ENCODE measurements around the gene COL1A1. TPM values are rescaled to one million over a fixed set of nuclear protein-coding genes. Genes with fewer than 3 reads are reported as not detected.

COL1A1 gene
- total RNA-seq, 2 experiments from 2014 or later: not detected

GRCh38 chr17:50171371-50172071, 29.9 kb downstream of the COL1A1 start:
- Histone ChIP-seq H3K9me3 (ENCODE audit: low read length) (no peaks in the 10 kb centered on the region), H3K4me3 (ENCODE audit: low read depth, low read length, poor library complexity, severe bottlenecking) (no peak overlapping the region), H3K4me1 (ENCODE audit: insufficient read depth, low read length, poor library complexity, severe bottlenecking) (peaks cover 17% of the 10 kb centered on the region), H3K36me3 (ENCODE audit: insufficient read depth, low read length) (no peaks in the 10 kb centered on the region), H3K27ac (ENCODE audit: low read depth, low read length, poor library complexity, severe bottlenecking) (no peak overlapping the region), H2AFZ (ENCODE audit: low read length) (no peak overlapping the region), H3K79me2 (ENCODE audit: insufficient read depth, low read depth, low read length) (no peaks in the 10 kb centered on the region), H3K4me2 (ENCODE audit: low read length) (no peak overlapping the region), H3K9me2 (ENCODE audit: insufficient read depth, low read length) (no peaks in the 10 kb centered on the region), H4K20me1 (ENCODE audit: insufficient read depth, low read length) (no peaks in the 10 kb centered on the region)
- no peak for DNase-seq (ENCODE audit: low spot score)
- POLR2A ChIA-PET: no interaction called here
- intact Hi-C loops (cut with micrococcal nuclease; ENCODE audit: unreplicated experiment): no loop called here
- BruUV-seq (replicated peaks): no TSS peak
- no peak for TF ChIP-seq EZH2phosphoT487 (IDR thresholded peaks at IDR 0.05; ENCODE audit: borderline replicate concordance, low read depth, low read length)
- CTCF ChIA-PET (ENCODE audit: unreplicated experiment): no interaction called here

GRCh38 chr17:50170662-50171370, 30.6 kb downstream of the COL1A1 start:
- no TSS peak for BruUV-seq (replicated peaks)
- peaks cover 17% of the 10 kb centered on the region for H3K4me1 ChIP-seq (ENCODE audit: insufficient read depth, low read length, poor library complexity, severe bottlenecking)
- H2AFZ ChIP-seq (ENCODE audit: low read length): no peak overlapping the region
- no peaks in the 10 kb centered on the region for H3K36me3 ChIP-seq (ENCODE audit: insufficient read depth, low read length)
- no peak for DNase-seq (ENCODE audit: low spot score)
- H3K4me3 ChIP-seq (ENCODE audit: low read depth, low read length, poor library complexity, severe bottlenecking): no peak overlapping the region
- H4K20me1 ChIP-seq (ENCODE audit: insufficient read depth, low read length): no peaks in the 10 kb centered on the region
- H3K9me3 ChIP-seq (ENCODE audit: low read length): no peaks in the 10 kb centered on the region
- ChIA-PET POLR2A (no interaction called here), CTCF (ENCODE audit: unreplicated experiment) (no interaction called here)
- intact Hi-C loops (cut with micrococcal nuclease; ENCODE audit: unreplicated experiment): no loop called here
- H3K79me2 ChIP-seq (ENCODE audit: insufficient read depth, low read depth, low read length): no peaks in the 10 kb centered on the region
- no peaks in the 10 kb centered on the region for H3K9me2 ChIP-seq (ENCODE audit: insufficient read depth, low read length)
- H3K4me2 ChIP-seq (ENCODE audit: low read length): no peak overlapping the region
- H3K27ac ChIP-seq (ENCODE audit: low read depth, low read length, poor library complexity, severe bottlenecking): no peak overlapping the region
- TF ChIP-seq EZH2phosphoT487 (IDR thresholded peaks at IDR 0.05; ENCODE audit: borderline replicate concordance, low read depth, low read length): no peak
- no peak for TF ChIP-seq CTCF (conservative IDR thresholded peaks at IDR 0.05; ENCODE audit: low read length)

- Histone ChIP-seq H3K9me2 (ENCODE audit: insufficient read depth, low read length) (no peaks in the 10 kb centered on the region), H3K79me2 (ENCODE audit: insufficient read depth, low read depth, low read length) (no peaks in the 10 kb centered on the region), H3K4me1 (ENCODE audit: insufficient read depth, low read length, poor library complexity, severe bottlenecking) (peaks cover 17% of the 10 kb centered on the region), H3K4me2 (ENCODE audit: low read length) (no peak overlapping the region), H3K36me3 (ENCODE audit: insufficient read depth, low read length) (no peaks in the 10 kb centered on the region), H3K9me3 (ENCODE audit: low read length) (no peaks in the 10 kb centered on the region), H4K20me1 (ENCODE audit: insufficient read depth, low read length) (no peaks in the 10 kb centered on the region), H3K4me3 (ENCODE audit: low read depth, low read length, poor library complexity, severe bottlenecking) (no peak overlapping the region), H2AFZ (ENCODE audit: low read length) (no peak overlapping the region), H3K27ac (ENCODE audit: low read depth, low read length, poor library complexity, severe bottlenecking) (no peak overlapping the region)
- no peak for DNase-seq (ENCODE audit: low spot score)
- TF ChIP-seq EZH2phosphoT487 (IDR thresholded peaks at IDR 0.05; ENCODE audit: borderline replicate concordance, low read depth, low read length) (no peak), CTCF (conservative IDR thresholded peaks at IDR 0.05; ENCODE audit: low read length) (no peak)
- intact Hi-C loops (cut with micrococcal nuclease; ENCODE audit: unreplicated experiment): loop anchor here (1.0 kb wide), 3 partner anchors 28 to 127 kb away; no protein-coding TSS in a partner anchor
- ChIA-PET CTCF (ENCODE audit: unreplicated experiment) (interaction anchor here (0.8 to 1.5 kb wide), 7 partner anchors 8 to 76 kb away, joined by 3 to 9 read pairs (median 4); no protein-coding TSS in a partner anchor), POLR2A (interaction anchor here (0.6 to 0.8 kb wide), 2 partner anchors 27 to 67 kb away, joined by 3 read pairs; no protein-coding TSS in a partner anchor)
- no TSS peak for BruUV-seq (replicated peaks)
Measured at GRCh38 chr17:50169881-50170459, 31.5 kb downstream of the COL1A1 start.

Data from OCI-LY7 (cell line).